ENCODE measurements around the gene PLCB1.
A peak's percentile ranks its signal among the peaks of the same experiment; 100 is the strongest.

The PLCB1 gene

GRCh38 chr20:8519887-8520286 is 387.8 kb downstream of the PLCB1 start:
- no peak for DNase-seq

GRCh38 chr20:8522168-8522567 is 390.1 kb downstream of the PLCB1 start:
- DNase-seq: no peak

GRCh38 chr20:8523684-8524083 is 391.6 kb downstream of the PLCB1 start:
- DNase-seq: no peak

GRCh38 chr20:8524101-8525016 is 392.3 kb downstream of the PLCB1 start:
- no peak for DNase-seq

- DNase-seq: no peak
These were observed 392.9 kb downstream of the PLCB1 start for GRCh38 chr20:8525017-8525343.

- peak; percentile 69 for DNase-seq
These were observed 394.5 kb downstream of the PLCB1 start for GRCh38 chr20:8526610-8527009.

GRCh38 chr20:8527998-8528723 is 396.1 kb downstream of the PLCB1 start:
- DNase-seq: no peak

- no peak for DNase-seq
These were observed 398.0 kb downstream of the PLCB1 start for GRCh38 chr20:8530022-8530421.

GRCh38 chr20:8532169-8532568 is 400.1 kb downstream of the PLCB1 start:
- no peak for DNase-seq

- no peak for DNase-seq
These were observed 402.5 kb downstream of the PLCB1 start for GRCh38 chr20:8534368-8535160.

- DNase-seq: no peak
These were observed 403.6 kb downstream of the PLCB1 start for GRCh38 chr20:8535403-8536261.

- DNase-seq: no peak
These were observed 404.2 kb downstream of the PLCB1 start for GRCh38 chr20:8536262-8536618.

GRCh38 chr20:8540466-8540865 is 408.4 kb downstream of the PLCB1 start:
- DNase-seq: no peak

GRCh38 chr20:8542110-8542486 is 410.0 kb downstream of the PLCB1 start:
- DNase-seq: no peak

- no peak for DNase-seq
These were observed 413.1 kb downstream of the PLCB1 start for GRCh38 chr20:8545212-8545611.

- no peak for DNase-seq
These were observed 415.1 kb downstream of the PLCB1 start for GRCh38 chr20:8547035-8547650.

- DNase-seq: no peak
These were observed 416.0 kb downstream of the PLCB1 start for GRCh38 chr20:8547968-8548588.

- no peak for DNase-seq
These were observed 417.1 kb downstream of the PLCB1 start for GRCh38 chr20:8549192-8549591.

GRCh38 chr20:8557711-8558110 is 425.6 kb downstream of the PLCB1 start:
- no peak for DNase-seq

- DNase-seq: no peak
These were observed 430.3 kb downstream of the PLCB1 start for GRCh38 chr20:8562356-8562755.

GRCh38 chr20:8568075-8568474 is 436.0 kb downstream of the PLCB1 start:
- DNase-seq: no peak

GRCh38 chr20:8569766-8570165 is 437.7 kb downstream of the PLCB1 start:
- no peak for DNase-seq

Measured in NCI-H524 treated with DMSO at 0.1 percent for 48 hours (cell line).